NCI-H2196 treated with DMSO at 0.1 percent for 48 hours (cell line): ENCODE measurements around the gene ANKRD35.
A peak's percentile ranks its signal among the peaks of the same experiment; 100 is the strongest.
"Not testable (repeated sequence)": the region's sequence is repeated elsewhere in the genome, so short reads cannot be mapped to it uniquely, and the experiment has no call there.

ENCODE experiments used
- DNase-seq: peaks from one replicate; lab custom pipeline; 2025; ENCODE audit not compliant: unreplicated experiment; lab: John Stamatoyannopoulos, UW

The ANKRD35 gene

GRCh38 chr1:145885738-145886287 lies at the start of gene ANKRD35:
Gene ANKRD35 (minus strand): TSS chr1:145885866. CDS start chr1:145885758, 108 bp downstream.
- peak; percentile 74 for DNase-seq

- DNase-seq = not testable (repeated sequence)
Observed at GRCh38 chr1:145932522-145933009, 46.9 kb upstream of the ANKRD35 start.

DNA sequence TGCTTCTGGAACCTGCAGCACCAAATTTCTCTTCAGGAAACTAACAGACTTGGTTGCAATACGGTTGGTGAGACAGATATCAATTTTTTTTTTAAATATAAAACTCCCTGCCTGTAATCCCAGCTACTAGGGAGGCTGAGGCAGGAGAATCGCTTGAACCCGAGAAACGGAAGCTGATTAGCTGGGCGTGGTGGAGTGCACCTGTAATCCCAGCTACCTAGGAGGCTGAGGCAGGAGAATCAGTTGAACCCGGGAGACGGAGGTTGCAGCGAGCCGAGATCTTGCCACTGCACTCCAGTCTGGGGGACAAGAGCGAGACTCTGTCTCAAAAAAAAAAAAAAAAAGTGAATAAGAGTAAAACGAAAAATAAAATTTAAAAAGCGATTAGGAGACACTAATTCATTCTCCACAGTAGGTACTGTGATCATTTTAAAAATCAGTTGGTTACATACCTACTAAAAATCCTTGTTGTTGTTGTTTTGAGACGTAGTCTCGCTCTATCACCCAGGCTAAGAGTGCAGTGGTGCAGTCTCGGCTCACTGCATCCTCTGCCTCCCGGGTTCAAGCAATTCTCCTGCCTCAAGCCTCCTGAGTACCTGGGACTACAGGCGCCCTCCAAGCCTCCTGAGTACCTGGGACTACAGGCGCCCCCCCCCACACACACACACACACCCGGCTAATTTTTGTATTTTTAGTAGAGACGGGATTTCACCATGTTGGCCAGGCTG lies 42.4 kb upstream of the ANKRD35 start:
- no peak for DNase-seq

- DNase-seq = peak; percentile 94
Observed at GRCh38 chr1:145927063-145927886, 41.6 kb upstream of the ANKRD35 start, which contains the start of gene RBM8A. Gene RBM8A (minus strand): TSS chr1:145927484. CDS start chr1:145927426, 58 bp downstream.

DNA sequence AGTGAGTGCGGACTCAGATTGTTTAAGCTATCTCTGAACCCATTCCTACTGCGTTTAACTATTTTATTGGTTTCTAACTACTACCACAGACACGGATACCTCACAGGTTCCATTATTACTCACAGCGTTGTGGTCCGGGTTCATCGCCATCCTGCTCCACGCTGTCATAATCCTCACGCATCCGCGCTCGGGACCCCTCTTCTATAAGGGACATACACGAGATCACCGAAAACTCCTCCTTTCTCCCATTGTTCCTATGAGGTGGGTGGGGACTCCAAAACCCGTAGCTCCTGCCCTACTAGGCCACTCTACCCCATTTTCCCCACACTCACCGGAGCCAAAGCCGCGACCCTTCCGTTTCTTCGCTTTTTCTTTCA lies 41.0 kb upstream of the ANKRD35 start:
- no peak for DNase-seq

DNA sequence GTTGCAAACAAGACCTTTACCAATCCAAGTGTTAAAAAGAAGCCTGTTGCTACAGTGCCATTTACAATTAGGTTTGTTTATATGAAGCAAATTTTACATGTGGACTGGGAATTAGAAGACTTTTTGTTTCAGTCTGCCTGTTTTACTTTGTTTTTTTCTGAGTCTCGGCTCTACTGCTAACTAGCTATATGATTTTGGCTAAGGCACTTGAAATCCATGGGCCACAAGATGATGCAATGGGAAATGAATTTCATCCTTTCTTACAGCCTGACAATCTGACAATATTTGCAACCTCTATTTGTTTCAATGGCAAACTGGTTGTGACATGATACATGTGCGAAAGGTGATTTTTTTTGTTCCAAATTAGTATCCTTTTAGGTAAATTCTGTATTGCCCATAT lies 36.6 kb upstream of the ANKRD35 start:
- no peak for DNase-seq

DNA sequence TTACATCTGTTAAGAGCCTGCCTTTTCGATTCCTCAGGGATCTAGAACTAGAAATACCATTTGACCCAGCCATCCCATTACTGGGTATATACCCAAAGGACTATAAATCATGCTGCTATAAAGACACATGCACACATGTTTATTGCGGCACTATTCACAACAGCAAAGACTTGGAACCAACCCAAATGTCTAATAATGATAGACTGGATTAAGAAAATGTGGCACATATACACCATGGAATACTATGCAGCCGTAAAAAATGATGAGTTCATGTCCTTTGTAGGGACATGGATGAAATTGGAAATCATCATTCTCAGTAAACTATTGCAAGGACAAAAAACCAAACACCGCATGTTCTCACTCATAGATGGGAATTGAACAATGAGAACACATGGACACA lies 34.6 kb upstream of the ANKRD35 start:
- not testable (repeated sequence) for DNase-seq

DNA sequence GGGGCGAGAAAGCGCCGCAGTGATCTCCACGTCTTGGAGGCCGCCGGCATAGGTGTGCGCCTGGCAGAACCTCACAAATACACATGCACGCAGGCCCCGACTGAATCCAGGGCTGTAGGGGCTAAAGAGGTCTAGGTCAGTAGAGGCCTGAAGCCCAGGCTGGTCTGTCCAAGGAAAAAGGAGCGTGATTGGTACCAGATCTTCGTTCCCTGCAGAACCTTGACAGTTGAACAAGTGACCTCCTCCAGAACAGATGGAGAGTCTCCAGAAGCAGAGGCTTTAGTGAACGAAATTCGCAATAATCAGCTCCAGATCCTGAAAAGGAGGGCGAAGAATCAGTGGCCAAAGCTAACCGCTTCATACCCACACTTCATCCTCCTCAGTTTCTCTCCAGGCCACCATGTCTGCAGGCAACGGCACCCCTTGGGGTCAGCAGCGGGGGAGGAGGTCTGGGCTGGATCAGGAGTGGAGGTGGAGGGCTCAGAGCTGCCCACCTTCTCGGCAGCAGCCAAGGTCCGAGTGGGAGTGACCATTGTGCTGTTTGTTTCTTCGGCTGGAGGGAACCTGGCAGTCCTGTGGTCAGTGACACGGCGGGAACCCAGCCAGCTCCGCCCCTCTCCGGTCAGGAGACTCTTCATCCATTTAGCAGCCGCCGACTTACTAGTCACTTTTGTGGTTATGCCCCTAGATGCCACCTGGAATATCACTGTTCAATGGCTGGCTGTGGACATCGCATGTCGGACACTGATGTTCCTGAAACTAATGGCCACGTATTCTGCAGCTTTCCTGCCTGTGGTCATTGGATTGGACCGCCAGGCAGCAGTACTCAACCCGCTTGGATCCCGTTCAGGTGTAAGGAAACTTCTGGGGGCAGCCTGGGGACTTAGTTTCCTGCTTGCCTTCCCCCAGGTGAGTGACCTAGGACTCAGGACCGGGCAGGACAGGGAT lies 33.6 kb upstream of the ANKRD35 start:
- DNase-seq = peak; percentile 28

GRCh38 chr1:145918144-145918991 lies 32.7 kb upstream of the ANKRD35 start, which contains the start of gene PEX11B:
Gene PEX11B (minus strand): TSS chr1:145918717. CDS start chr1:145918688, 29 bp downstream.
- DNase-seq = peak; percentile 73

GRCh38 chr1:145917595-145917994 lies 31.9 kb upstream of the ANKRD35 start:
- no peak for DNase-seq

DNA sequence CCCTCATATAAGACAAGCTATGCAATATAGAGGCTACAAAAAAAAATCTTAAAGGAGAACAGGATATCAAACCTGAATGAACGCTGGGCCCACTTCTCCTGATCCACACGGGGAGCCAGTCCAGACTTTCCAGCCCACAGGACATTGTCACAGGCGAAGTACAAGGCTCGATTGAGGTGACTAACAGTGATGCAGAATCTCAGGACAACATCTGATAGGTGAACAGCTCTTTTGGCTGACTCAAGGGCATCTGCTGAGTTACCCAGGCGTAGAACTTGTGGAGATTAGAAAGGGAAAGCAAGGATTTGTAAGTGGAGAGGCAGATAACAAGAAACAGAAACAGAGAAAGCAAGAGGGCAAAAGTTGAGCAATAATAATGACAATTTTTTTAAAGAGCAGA lies 31.1 kb upstream of the ANKRD35 start:
- no peak for DNase-seq

DNA sequence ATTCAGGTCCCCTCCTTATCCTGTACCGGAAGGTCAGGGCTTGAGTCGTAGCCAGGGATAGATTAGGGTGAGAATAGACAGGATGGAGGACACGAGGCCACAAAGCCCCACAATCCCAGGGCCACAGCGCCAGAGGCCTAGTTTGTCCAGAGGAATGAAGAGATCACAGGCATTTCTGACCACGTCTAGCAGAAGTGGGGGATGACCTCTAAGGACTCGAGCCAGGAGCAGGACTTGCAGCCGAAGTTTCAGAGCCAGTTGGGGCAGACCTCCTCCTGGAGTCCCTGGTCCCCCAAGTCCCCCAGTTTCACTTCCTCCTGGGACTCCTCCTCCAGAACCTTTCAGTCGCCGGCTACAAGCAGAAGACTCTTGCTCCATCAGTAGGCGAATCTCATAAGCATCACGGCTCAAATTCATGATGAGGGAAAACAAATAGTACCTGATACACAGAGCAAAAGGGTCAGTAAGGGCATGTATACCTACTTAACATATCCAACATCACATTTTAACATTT lies 26.5 kb upstream of the ANKRD35 start:
- DNase-seq = no peak

DNA sequence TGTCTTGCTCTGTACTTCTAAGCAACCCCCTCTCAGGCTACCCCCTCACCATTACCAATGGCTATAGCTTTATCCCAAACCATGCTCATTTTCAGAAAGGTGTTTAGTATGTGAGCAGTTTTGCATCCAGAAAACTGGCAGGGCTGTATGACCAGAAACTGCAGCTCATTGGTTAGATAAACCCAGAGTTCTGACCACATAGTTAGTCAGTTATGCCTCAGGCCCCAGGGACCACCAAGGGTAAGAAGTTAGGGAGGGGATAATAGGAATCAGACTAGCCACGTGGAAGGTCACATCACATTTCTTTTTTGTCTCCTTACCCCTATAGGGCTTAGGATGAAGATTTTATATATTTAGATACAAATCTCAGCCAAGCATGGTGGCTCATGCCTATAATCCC lies 23.0 kb upstream of the ANKRD35 start:
- no peak for DNase-seq

DNA sequence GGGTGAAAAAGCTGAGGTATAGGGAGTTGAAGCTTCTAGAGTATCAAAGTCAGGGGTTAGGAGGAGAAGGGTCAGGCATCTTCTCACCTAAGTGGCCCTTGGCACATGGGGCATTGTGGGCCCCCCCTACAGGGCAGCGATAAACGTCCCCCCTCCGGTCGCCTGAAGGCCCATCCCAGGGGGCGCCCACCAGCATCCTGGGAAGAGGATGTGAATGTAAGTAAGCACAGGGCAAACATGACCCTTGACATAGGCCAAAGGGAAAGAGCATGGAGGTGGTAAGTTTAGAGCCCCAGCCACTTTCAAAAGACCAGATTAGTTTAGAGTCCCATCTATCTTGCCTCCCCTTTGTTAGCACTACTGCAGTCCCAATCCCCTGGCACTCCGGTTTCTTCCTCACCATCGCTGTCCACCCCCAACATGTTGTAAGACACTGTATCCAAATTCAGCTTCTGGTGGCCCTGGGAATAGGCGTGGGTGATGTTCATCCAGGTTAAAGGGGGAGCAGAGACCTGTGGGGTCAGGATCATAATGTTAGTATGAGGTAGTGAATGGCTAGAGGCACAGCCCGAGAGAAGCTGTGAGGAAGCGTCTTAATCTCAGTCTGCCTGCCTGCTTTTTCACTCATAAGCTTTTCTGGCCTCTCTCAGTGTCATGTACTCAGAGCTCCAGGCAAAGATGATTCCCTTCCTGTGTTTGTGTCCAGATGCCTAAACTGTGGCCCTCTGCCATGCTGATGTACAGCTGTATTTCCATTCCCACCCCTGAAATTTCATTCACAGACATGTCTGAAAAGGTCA lies 21.5 kb upstream of the ANKRD35 start:
- DNase-seq = no peak

DNA sequence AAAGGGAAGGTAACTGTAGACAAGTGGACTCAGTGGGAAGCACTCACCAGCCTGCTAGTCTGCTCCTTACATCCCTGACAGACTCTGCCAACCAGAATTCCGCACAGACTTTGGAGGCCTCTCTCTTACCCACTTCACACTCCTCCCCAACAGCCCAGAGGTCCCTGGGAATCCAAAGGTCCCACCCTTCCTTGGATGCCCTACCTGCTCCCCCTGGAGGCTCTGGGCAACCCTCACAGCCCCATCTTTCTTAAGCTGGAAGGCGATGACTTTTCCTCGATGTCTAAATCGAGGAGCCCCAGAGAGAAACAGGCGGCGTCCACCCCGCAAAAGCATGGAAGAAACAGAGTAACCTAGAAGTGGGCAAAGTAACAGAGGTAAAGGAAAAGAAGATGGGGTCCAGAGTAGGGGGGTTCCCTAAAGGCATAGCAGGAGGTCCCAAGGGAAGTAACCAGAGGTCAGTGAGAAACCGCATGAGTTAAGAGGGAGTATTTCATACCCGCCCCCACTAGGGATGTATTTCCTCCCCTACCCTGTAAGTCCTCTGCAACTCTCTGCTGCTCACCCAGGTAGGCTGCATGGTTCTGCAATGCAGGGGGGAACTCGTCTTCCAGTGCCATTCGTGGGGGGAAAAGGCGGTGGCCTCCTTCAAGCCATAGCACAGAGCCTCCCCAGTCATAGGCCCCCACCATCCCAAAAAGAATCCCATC lies 15.8 kb upstream of the ANKRD35 start:
- DNase-seq = no peak

GRCh38 chr1:145898756-145899155 lies 13.1 kb upstream of the ANKRD35 start:
- DNase-seq = no peak

GRCh38 chr1:145897969-145898368 lies 12.3 kb upstream of the ANKRD35 start:
- DNase-seq = no peak

- DNase-seq = no peak
Observed at GRCh38 chr1:145895471-145895870, 9.8 kb upstream of the ANKRD35 start.
